NCI-H510A treated with DMSO at 0.1 percent for 48 hours (cell line): ENCODE measurements around the gene SYNJ2.

ENCODE experiments used
- DNase-seq: peaks from one replicate; lab custom pipeline; 2025; lab: John Stamatoyannopoulos, UW

Gene SYNJ2

DNA sequence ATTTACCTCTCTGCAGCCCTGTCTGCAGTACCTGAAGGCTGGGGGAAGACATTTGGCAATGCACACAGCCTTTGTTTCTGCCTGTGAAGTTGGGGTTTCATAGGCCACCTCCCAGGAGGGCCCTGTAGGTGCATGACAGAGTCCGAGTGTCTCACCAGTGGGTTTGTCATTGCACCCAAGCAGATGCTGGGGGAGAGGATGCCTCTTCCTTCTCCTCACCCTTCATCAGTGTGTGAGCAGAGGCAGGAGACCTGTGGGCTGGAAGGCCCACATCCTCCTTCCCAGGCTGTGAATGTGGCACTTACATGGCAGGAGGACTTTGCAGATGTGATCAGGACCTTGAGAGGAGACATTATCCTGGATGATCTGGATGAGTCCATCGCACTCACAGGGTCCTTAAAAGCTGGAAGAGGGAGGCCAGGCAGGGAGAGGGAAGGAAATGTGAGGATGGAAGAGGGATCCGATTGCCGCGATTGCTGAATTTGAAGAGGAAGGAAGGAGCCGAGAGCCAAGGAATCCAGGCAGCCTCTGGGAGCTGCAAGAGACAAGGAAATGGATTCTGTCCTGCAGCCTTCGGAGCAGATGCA is 30.4 kb downstream of the SYNJ2 start:
- no peak for DNase-seq

DNA sequence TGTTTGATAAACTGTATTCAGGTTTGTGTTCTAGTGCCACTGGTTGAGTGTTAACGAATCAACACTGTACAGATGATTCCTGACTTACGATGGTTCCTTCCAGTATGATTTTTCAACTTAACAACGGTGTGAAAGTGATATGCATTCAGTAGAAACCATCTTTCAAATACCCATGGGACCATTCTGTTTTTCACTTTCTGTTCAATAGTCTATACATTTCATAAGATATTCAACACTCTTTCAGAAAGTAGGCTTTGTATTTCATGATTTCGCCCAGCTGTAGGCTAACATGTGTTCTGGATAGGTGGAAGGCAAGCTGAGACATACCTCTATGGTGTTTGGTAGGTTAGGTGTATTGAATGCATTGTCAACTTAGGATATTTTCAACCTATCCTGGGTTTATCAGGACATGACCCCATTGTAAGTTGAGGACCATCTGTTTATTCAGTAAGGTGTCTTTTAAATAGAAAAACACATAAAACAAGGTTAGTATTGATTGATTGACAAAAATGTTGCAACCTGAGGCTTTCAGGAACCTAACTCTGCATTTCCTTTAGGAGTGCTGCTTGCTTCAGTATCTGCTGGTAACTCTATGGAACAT is 32.3 kb downstream of the SYNJ2 start:
- no peak for DNase-seq

DNA sequence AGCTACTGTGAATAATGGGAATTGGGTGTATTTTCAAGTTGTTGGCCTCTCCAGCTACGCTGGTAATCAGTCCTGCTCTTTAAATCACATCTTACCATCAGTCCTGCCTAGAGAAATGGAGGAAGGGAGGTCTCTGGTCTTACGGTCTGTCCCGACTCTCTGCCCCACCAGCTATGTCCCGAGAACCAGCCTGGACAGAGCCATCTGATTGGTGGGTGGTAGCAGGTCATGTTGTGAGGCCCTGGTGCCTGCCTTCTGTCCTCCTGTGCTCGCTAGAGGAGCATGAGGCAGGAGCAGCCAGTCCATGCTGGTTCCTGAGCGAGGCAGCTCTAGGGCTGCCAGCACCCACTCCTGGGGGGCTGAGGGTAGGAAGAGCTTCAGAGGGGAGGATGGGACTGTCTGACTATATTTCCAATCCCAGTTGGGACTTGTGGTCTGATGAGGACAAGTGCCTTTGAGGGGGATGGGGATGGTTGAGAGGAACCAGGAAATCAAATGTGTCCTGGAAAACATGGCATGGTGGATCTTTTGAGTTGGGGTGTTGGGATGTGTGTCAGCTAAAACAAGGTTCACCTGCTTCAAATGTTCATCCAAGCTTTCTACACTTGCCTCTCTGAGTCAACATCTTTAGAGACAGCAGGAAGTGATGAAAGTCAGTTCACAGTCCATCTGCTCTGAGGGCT is 33.0 kb downstream of the SYNJ2 start:
- DNase-seq = no peak

DNA sequence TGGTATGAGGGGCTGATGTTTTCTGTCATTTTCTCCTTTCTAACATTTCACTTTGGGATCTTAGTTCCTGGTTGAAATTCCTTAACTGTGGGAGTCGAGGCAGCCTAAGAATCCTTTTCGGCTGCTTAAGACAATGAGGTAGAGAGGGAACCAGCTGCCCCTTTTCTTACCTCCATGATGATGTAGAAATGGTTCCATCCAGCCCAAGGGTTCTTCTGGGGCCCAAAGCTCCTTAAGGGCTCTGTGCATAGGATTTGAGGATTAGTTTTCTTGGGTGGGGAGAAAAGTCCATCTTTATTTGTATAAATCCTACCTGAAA is 33.5 kb downstream of the SYNJ2 start:
- no peak for DNase-seq

DNA sequence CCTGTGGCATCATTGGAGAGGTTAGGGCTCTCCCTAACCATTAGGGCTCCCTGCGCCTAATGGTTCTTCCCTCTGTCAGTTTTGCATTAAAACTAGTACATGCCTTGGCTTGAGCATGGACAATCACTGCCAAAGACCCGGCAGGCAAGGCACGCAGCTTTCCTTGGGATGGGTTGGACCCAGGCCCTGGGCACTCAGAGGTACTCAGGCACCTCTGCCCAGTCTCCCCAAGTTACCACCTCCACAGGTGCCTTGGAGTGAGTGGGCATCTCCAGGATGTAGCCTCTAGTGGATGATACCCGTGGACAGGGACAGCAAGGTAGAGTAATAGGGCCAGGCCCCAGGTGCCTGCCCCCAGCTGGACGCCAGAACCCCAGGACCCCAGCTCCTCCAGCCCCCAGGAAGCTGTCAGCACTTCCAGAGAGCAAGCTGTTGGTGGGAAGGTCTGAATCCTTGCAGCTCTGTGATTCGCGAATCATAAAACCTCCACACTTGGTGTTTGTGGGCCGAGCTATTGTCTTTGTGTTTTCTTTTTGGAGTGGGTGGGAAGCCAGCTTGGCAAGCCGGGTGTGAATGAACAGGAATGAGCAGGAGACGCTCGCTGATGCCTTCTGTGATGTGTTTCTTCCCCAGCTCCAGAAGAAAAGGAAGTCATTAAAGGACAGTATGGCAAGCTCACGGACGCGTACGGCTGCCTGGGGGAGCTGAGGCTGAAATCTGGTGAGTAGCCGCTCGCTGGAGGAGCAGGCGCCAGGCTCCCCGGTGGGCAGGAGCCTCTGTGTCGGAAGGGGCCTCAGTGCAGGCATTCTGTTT is 35.1 kb downstream of the SYNJ2 start:
- DNase-seq = no peak

DNA sequence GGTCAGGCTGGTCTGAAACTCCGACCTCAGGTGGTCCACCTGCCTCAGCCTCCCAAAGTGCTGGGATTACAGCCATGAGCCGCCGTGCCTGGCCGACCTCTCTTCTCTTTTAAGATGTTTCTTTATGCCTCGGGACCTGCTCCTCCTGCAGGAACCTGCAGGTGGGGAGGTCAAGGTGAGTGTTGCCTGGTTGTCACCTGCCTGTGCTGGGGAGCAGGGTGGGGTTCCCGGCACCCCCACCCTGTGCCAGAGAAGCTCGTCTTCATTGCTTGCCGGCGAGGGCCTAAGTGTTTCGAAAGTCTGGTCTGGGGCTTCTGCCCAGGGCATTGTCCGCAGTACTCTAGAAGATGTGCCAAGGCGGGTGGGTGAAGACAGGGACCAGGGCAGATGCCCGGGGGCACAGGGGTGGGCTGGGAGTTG is 36.0 kb downstream of the SYNJ2 start:
- DNase-seq = no peak

DNA sequence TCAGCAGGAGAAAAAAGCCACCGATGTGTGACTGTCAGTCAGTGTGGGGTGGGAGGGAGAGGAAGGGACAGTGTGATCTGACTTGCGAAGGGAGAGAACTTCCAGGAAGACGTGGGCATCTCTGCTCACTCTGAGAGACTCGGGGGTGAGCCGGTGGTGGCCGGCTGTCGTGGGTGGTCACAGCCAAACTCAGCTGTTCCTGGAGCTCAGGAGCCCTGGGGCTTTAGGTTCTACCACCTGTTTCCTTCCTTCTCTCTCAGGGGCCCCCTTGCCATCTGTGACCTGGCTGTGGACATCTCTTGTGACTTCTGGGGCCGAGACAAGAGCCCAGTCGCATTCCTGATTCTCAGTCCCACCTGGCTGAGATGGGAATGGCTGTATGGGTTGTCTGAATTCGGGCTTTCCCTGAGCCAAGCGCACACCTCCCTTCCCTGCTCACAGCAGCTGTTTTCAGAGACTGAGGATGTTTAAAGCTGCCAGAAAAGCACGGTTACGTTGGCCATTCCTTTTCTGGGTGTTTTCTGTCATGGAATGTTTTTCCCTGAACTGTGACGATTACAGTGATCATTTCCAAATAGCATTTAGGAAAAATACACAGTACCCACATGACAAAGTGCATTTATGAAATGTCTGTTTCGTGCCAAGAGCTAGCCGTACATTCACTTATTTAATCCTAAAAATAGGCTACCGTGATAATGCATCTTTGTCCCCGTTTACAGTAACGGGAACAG is 36.5 kb downstream of the SYNJ2 start:
- DNase-seq = no peak

DNA sequence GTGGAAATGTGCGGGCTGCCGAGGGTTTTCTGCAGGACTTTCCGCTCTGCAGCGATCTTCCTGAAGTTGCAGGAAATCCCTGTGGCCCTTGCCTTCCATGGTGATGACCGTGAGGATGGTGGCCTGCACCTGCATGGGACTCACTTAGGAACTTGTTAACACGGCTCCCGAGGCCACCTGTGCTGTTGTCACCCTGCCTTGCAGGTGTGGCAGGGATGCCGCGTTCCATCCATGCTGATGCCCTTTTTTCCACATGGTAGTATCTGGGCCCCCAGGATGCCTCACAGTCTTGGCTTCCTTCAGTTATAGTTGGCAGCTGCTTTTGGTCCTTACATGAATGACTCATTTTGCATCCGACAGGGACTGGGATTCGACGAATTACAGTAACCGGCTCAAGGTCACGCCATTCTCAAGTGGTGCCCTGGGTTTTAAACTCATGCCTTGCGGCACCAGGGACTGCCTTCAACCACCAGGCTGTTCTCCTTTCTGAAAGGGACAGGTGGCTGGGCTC is 37.2 kb downstream of the SYNJ2 start:
- no peak for DNase-seq

DNA sequence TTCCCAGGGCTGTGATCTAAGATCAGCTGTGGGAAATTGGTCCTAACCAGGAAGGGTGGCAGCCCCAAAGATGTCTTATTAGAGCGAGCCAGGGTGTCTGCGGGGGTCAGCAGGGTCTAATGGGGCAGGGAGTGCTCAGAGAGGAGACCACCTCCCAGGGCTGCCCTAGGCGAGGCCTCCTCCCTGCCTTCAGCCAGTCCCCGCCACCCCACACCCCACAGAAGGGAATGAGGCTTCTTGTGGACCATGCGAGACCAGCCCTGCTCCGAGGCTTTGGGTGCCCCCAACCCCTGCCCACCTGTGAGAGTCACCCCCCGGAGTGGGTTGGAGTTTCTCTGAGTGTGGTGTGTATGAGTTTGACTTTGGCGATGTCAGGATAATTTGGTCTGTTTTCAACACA is 37.8 kb downstream of the SYNJ2 start:
- DNase-seq = no peak

DNA sequence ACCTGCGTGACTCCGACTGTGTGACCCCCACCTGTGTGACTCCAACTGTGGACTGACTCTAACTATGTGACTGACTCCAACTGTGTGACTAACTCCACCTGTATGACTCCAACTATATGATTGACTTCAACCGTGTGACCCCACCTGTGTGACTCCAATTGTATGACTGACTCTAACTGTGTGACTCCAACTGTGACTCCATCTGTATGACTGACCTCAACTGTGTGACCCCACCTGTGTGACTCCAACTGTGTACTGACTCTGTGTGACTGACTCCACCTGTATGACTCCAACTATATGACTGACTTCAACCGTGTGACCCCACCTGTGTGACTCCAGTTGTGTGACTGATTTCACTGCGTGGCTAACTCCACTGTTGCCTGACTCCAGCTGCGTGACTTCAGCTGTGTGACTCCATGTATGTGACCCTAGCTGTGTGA is 38.6 kb downstream of the SYNJ2 start:
- DNase-seq = no peak

DNA sequence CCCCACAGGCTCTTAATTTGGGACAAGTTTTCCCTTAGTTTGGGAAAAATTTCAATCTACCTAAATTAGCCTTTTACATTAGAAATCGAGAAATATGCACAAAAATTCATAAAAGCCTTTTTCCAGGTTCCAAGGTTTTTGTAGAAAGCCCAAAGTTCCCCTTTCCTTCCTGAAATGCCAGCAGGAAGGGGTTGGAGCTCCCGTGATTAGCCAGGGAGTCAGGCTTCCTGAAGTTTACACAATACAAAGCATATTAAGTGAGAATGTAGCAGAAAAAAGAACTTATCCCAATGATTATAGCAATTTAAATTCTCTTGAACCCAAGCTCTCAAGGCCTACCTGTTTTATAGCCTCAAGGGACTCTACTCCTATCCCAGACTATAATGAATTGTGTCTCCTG is 39.1 kb downstream of the SYNJ2 start:
- DNase-seq = no peak

DNA sequence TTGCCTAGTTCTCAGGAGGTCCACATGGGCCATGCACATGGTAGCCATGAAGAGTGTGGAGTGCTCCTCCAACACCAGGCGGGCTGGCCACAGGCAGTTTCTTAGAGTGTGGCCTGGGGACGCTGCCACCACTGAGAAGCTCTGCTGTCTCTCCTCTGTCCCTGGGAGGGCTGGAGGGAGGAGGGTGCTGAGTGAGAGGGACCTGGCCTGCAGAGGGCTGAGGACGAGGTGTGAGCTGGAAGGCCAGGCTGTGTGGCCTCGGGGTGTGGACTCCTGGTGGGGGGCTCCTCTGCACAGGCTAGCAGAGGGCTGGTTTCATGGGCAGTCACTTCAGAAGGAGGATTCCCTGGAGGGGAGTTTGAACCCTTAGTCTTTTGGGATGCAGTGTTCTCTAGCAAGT is 39.7 kb downstream of the SYNJ2 start:
- DNase-seq = no peak

DNA sequence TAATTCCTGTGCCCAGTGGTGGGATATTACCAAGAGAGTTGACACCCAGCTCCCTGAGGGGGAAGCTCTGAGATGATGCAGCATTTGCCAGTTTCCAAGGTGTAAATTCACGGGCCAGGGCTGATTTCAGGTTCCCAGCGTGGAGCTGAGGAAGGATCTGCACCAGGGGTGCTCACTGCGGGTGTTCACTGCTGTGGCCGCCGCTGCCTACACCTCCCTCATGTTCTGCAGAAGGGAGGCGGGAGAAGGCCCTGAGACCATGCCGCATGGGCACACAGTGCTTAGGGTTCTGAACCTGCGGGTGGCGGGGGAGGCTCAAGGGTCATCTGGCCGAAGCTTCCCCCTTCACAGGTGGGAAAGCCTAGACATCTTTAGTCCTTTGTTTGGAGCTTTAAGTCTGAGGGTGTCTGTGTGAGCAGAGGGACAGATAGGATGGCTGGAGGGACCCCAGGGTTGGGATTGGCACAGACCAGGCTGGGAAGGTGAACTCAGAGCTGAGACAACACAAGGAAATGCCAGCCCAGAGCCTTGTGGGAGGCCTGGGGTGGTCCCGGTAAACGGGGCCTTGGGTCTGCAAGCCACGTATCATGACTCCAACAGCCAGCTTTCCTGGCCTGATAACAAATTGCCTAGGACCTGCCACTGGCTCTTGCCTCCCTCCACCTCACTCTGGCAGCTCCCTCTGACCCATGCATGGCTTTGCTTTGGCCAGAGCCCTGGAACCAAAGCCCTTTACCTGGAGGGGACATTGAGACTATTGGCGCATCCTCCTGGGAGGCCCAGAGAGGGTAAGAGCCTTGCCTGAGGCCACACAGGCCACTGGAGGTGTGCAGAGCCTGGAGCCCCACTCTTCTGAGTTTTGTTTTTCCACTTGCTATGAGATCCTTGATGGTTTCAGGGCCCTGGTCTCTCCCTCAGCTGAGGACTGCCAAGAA is 40.4 kb downstream of the SYNJ2 start:
- DNase-seq = no peak

DNA sequence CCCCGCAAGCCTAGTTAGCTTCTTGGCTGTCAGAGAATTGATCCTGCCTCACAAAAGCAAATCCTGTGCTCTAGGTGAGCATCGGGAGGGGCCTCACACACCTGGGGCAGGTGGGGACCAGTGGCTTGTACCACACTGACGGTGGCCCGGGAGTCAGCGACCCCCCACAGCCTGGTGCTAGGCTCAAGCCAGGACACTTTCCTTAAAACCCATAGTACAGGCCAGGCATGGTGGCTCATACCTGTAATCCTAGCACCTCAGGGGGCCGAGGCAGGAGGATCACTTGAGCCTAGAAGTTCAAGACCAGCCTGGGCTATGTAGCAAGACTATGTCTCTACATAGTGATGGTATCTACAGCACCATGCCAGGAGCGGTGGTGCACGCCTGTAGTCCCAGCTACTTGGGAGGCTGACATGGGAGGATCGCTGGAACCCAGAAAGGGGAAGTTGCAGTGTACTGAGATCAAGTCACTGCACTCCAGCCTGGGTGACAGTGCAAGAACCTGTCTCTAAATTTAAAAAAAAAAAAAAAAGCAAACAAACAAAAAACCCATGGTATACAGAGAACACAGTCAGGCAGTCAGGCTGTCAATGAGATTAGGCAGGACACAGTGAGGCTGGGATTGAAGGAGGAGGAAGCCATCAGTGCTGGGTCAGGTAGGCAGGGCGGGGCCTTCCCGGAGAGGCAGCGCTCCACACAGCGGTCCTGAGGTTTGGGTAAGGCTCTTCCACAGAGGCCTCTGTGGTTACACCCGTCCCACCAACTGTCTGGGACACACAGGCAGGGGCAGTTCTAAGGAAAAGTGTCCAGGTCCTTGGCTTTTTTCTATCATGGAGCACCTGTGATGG is 41.3 kb downstream of the SYNJ2 start:
- DNase-seq = no peak

DNA sequence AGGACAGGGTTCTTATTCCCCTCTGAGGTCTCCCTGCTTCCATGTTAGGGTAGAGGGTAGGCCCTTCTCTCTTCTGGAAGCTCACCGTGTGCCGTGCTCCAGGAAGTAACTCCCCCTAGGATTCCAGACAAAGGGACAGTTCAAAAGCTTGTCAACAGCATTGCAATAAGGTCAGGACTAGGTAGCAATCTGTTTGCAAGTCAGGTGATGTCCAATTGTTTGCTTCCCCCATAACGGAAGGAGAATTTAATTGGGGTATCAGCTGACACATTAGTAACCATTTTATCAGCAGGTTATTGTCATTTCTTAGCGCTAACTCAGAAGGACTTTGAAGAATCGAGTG is 41.9 kb downstream of the SYNJ2 start:
- no peak for DNase-seq

DNA sequence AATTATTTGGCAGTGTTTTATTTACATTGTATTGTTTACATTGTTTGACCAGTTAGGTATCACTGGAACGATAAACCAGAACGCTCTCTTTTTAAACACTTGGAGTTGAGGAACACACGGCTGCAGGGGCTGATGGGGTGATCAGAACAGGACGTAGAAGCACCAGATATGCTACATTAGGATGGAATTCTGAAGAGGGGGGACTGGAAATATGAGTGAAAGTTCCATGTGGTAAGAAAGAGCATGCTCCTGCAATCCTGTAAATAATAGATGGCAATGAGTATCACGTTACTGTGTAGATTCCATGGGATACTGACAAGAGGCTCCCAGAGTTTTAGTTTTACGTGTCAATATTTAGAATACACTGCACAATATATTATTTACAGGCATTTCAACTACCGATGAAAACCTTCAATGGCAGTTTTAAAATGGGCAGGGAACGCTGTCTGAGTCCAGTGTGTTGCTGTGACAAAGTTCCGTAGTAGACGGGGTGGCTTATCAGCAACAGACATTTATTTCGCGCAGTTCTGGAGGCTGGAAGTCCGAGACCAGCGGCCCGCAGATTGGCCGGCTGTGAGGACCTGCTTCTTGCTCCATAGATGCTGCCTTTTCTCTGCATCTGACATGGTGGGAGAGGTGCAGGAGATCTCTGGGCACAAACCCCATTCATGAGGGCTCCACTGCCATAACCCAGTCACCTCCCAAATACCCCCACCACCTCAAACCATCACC is 43.1 kb downstream of the SYNJ2 start:
- DNase-seq = no peak

DNA sequence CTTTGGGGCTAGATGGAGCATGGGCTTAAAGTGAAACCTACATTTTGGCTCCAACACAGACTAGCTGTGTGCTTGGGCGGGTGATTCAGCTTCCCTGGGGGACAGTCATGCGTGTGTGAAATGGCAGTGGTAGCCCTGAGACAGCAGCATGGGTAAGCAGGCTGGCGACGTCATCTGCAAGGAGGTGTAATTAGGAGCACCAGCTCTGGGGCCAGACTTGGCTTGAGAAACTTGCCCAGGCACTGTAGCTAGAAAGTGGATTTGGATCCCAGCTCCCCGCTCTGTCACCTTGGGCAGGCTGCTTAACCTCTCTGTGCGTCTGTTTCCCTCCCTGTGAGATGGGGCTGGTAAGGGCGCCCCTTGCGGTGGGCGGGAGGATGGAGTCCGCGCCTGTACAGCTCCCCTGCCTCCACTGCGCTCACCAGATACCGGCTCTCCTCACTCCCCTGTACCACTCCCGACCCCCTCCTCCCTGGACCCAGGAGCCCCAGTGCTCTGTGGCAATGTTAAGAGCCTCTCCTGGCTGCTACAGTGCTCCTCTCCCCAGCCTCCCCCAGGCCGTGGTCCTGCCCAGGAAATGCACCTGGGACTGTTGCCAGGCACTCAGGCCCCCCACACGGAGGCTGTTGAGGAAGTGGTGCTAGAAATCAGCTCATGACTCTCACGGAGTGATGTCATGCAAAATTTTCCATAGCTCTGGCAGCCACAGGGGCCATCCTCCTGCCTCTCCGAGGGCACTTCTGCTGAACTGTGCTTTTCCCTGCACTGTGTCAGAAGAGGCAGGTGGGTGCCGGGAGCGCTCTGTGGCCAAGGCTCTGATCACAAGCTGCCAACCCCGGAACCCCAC is 44.6 kb downstream of the SYNJ2 start:
- peak; percentile 80 for DNase-seq

DNA sequence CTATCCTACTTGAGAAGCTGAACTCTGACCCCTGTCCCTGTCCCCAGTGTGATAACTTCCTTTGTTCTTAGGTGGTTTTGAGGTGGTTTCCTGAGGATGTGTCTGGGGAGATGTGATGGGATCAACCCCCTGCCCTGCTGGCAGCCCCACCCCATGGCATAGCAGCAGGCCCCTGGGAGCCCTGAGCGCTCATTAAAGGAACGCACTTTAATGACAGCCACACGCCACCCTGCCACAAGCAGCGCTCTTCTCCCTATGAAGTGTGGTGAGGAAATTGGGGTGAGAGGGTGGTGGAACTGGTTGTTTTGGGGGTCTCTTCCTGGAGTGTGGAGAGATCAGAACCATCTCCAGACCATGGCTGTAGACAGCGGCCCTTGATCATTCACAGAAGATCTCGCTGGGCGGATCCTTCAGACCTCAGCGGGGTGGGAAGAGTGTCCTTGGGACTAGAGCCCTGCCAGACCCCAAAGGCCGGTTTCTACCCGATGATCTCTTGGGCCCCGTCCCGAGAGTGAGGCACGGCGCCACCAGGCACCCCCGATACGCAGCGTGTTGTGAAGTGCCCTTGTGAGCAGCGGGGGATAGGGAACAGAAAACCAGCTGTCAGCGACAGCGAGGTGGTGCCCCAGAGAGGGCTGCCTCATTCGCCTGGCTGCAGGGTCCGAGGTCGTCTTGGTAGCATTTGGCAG is 45.4 kb downstream of the SYNJ2 start:
- no peak for DNase-seq
